ENCODE data around the gene GPR107. TPM values are rescaled to one million over a fixed set of nuclear protein-coding genes. Genes with fewer than 3 reads are reported as not detected.

Gene GPR107
- total and polyA plus RNA-seq, 2 experiments from 2014 or later, result 6.2 to 30.7 TPM

DNA sequence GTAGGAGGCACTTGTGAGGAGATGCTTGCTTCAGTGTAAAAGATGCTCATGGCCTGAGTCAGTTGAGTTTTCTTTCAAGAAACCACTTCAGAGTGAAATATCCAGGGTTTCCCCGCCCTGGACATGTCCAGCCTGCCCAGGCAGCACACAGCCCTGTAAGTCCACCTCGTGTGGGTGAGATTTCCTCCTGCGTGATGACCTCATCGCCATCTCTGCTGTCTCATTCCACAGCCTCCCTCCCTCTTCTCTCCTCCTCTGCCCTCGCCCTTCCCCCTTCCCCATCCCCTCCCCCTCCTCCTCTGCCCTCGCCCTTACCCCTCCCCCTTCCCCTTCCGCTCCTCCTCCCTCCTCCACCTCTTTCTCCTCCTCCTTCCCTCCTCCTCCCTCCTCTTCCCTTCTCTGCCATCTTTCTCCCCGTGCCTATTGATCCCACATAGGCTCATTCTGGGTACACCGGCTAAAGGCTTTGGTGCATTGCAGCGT is 84.5 kb downstream of the GPR107 start:
- Mint-ChIP-seq H3K36me3 (ENCODE audit: low read depth) (peaks cover 7% of the 10 kb centered on the region; the same call in 2 of the 3 replicates), H3K9me3 (no peaks in the 10 kb centered on the region), H3K27ac (peak overlapping the region; percentile 82), H3K27me3 (ENCODE audit: insufficient read depth, low read depth, poor library complexity) (peaks cover 2% of the 10 kb centered on the region), H3K4me3 (no peak overlapping the region), H3K4me1 (peaks cover 33% of the 10 kb centered on the region)
- 0 out of 2 replicates have a peak, but pooled peaks cover 2% of the 10 kb centered on the region for H3F3A ChIP-seq (replicated peaks; ENCODE audit: low read depth)
- H3K4me2 ChIP-seq, result peak overlapping the region; percentile 66
- H2AFZ ChIP-seq, result no peak overlapping the region
- no peaks in the 10 kb centered on the region for H3K79me2 ChIP-seq (replicated peaks; ENCODE audit: insufficient read depth)
- H3K36me3 ChIP-seq (ENCODE audit: insufficient read depth), result no peaks in the 10 kb centered on the region
- 0 out of 2 replicates have a peak, but pooled peaks cover 3% of the 10 kb centered on the region for H3K9me2 ChIP-seq (ENCODE audit: insufficient read depth)
- H3K27ac ChIP-seq (ENCODE audit: low read depth), result peak overlapping the region; percentile 64; the same call in 1 of the 2 replicates
- H3K4me3 ChIP-seq, result no peak overlapping the region; the same call in 1 of the 2 replicates
- no peaks in the 10 kb centered on the region for H4K20me1 ChIP-seq (replicated peaks; ENCODE audit: insufficient read depth)
- H3K4me1 ChIP-seq (ENCODE audit: insufficient read depth), result peaks cover 27% of the 10 kb centered on the region
- DNase-seq (ENCODE audit: low spot score), result peak; percentile 77
- TF ChIP-seq POLR2AphosphoS5 (IDR thresholded peaks at IDR 0.05; ENCODE audit: low read depth), result peak; percentile 55
- TF ChIP-seq CREB1 (CRISPR knock-in tag; IDR thresholded peaks at IDR 0.05; ENCODE audit: low read depth), result peak; percentile 49; the same call in 1 of the 2 replicates
- no peak; the same call in 1 of the 2 replicates for TF ChIP-seq ETS1 (IDR thresholded peaks at IDR 0.05)
- H3K27me3 ChIP-seq (ENCODE audit: insufficient read depth), result no peaks in the 10 kb centered on the region
- peak; percentile 51 for ATAC-seq

- Histone ChIP-seq H3K79me2 (replicated peaks; ENCODE audit: insufficient read depth) (no peaks in the 10 kb centered on the region), H3F3A (replicated peaks; ENCODE audit: low read depth) (0 out of 2 replicates have a peak, but pooled peaks cover 5% of the 10 kb centered on the region), H2AFZ (no peak overlapping the region), H4K20me1 (replicated peaks; ENCODE audit: insufficient read depth) (no peaks in the 10 kb centered on the region), H3K27me3 (ENCODE audit: insufficient read depth) (no peaks in the 10 kb centered on the region), H3K9me2 (ENCODE audit: insufficient read depth) (0 out of 2 replicates have a peak, but pooled peaks cover 3% of the 10 kb centered on the region), H3K36me3 (ENCODE audit: insufficient read depth) (no peaks in the 10 kb centered on the region), H3K4me3 (no peak overlapping the region; the same call in 1 of the 2 replicates), H3K4me1 (ENCODE audit: insufficient read depth) (peaks cover 31% of the 10 kb centered on the region), H3K27ac (ENCODE audit: low read depth) (peak overlapping the region; percentile 64; the same call in 1 of the 2 replicates), H3K4me2 (peak overlapping the region; percentile 66)
- Mint-ChIP-seq H3K27me3 (ENCODE audit: insufficient read depth, low read depth, poor library complexity) (peaks cover 6% of the 10 kb centered on the region), H3K4me3 (no peak overlapping the region; the same call in 2 of the 3 replicates), H3K4me1 (peaks cover 39% of the 10 kb centered on the region), H3K36me3 (ENCODE audit: low read depth) (peaks cover 7% of the 10 kb centered on the region; the same call in 2 of the 3 replicates), H3K9me3 (no peaks in the 10 kb centered on the region), H3K27ac (peak overlapping the region; percentile 57; the same call in 1 of the 2 replicates)
- ATAC-seq (peak; percentile 14; the same call in 2 of the 3 replicates), DNase-seq (ENCODE audit: low spot score) (no peak)
- TF ChIP-seq EZH2 (IDR thresholded peaks at IDR 0.05; ENCODE audit: low read depth, unreplicated experiment), result no peak
- TF ChIP-seq ETS1 (IDR thresholded peaks at IDR 0.05), result no peak
These were observed 85.1 kb downstream of the GPR107 start for GRCh38 chr9:130138791-130139190.

DNA sequence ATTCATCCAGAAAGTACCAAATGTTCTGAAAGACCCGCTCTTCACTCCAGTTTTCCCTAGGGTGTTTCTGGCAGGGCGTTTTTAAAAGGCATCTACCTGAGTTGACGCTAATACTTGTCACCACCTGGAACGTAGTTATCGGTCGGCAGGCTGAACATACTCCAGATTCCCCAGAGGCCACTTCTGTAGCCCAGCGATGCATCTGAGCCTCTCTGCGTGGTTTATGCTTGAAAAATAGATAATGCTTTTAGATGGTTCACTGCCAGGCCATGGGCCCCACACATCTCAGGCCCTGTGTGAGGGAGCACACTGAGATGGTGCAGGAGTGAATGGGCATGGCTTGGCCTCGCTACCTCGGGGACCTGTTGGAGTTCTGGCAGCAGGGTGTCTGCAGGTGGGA is 85.5 kb downstream of the GPR107 start:
- ATAC-seq (no peak), DNase-seq (ENCODE audit: low spot score) (no peak)
- peaks cover 31% of the 10 kb centered on the region for H3K4me1 ChIP-seq (ENCODE audit: insufficient read depth)
- peaks cover 43% of the 10 kb centered on the region for H3K4me1 Mint-ChIP-seq
- peaks cover 7% of the 10 kb centered on the region; the same call in 2 of the 3 replicates for H3K36me3 Mint-ChIP-seq (ENCODE audit: low read depth)
- 0 out of 2 replicates have a peak, but pooled peaks cover 3% of the 10 kb centered on the region for H3K9me2 ChIP-seq (ENCODE audit: insufficient read depth)
- peaks cover 8% of the 10 kb centered on the region for H3K27me3 Mint-ChIP-seq (ENCODE audit: insufficient read depth, low read depth, poor library complexity)
- 0 out of 2 replicates have a peak, but pooled peaks cover 5% of the 10 kb centered on the region for H3F3A ChIP-seq (replicated peaks; ENCODE audit: low read depth)
- H2AFZ ChIP-seq, result no peak overlapping the region
- H3K36me3 ChIP-seq (ENCODE audit: insufficient read depth), result no peaks in the 10 kb centered on the region
- H3K27ac Mint-ChIP-seq, result no peak overlapping the region; the same call in 1 of the 2 replicates
- H4K20me1 ChIP-seq (replicated peaks; ENCODE audit: insufficient read depth), result no peaks in the 10 kb centered on the region
- H3K4me3 Mint-ChIP-seq, result no peak overlapping the region; the same call in 2 of the 3 replicates
- no peaks in the 10 kb centered on the region for H3K9me3 Mint-ChIP-seq
- H3K79me2 ChIP-seq (replicated peaks; ENCODE audit: insufficient read depth), result no peaks in the 10 kb centered on the region
- peak overlapping the region; percentile 66; the same call in 1 of the 2 replicates for H3K4me2 ChIP-seq
- H3K27me3 ChIP-seq (ENCODE audit: insufficient read depth), result no peaks in the 10 kb centered on the region
- TF ChIP-seq POLR2AphosphoS5 (IDR thresholded peaks at IDR 0.05; ENCODE audit: low read depth) (no peak), STAT1 (IDR thresholded peaks at IDR 0.05; ENCODE audit: unreplicated experiment) (no peak)
- H3K4me3 ChIP-seq, result no peak overlapping the region
- 0 out of 2 replicates have a peak overlapping the region, but pooled peaks have one; percentile 64 for H3K27ac ChIP-seq (ENCODE audit: low read depth)

Data from GM23338 (cell line).